Measurements from ENCODE around the gene UQCRHL.

The UQCRHL gene

GRCh38 chr1:15796086-15796462 lies 11.4 kb downstream of the UQCRHL start:
- no peak for DNase-seq

DNA sequence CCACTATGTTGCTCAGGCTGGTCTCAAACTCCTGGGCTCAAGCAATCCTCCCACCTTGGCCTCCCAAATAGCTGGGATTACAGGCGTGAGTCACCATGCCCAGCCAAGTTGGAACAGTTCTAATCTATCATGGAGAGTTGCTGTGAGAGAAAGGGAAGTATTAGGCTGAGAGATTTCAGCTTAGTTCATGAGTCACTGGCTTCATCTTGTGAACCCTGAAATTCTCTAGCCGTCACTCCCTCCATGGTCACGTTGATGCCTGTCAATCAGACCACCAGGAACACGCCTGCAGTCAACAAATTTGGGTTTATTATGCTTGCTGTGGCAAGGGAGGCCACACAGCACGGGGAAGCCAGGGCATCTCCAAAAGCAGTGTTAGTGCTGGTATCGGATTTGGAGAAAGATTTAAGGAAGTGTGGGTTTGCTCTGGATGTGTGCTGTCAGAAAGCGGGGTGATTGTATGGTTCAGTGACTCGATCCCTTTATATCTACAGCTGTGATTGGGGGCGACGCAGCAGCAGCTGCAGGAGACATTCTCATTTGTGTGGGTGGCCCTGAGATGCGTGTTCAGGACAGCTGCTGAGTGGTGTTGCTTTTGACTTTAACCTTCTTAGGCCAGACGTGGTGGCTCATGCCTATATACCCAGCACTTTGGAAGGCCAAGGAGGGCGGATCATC lies 18.7 kb downstream of the UQCRHL start:
- peak; percentile 87 to 92 for DNase-seq

GRCh38 chr1:15786581-15786980 lies 20.9 kb downstream of the UQCRHL start:
- DNase-seq: no peak

GRCh38 chr1:15785683-15786082 lies 21.8 kb downstream of the UQCRHL start:
- no peak for DNase-seq

DNA sequence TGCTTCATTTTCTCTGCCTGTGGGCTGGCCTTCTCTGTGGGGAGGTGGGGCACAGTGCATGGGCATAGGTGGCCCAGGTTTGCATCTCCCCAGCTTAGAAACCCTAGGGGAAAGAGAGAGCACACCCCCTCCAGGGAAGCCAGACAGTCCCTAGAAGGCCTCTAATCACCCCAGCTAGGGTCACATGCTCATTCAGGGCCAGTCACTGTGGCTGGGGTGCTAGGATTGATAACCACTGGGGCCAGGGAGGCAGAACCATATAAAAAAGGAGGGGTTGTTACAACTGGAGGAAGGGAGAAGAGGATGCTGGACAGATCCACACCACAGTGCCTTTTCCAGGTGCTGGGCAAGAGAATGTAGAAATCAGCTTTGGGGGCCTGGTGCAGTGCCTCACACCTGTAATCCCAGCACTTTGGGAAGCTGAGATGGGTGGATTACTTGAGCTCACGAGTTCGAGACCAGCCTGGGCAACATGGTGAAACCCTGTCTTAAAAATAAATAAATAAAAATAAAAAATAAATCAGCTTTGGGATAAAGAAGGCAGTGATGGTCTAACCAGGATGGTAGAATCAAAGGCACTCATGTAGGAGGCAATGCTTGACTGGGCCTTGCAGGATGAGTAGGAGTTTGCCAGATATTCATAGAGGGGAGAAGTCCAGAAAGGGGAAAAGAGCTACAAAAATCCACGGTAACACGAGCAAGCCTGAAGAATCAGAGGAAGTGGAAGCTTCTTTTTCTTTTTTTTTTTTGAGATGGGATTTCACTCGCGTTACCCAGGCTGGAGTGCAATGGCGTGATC lies 29.3 kb downstream of the UQCRHL start:
- no peak for DNase-seq

DNA sequence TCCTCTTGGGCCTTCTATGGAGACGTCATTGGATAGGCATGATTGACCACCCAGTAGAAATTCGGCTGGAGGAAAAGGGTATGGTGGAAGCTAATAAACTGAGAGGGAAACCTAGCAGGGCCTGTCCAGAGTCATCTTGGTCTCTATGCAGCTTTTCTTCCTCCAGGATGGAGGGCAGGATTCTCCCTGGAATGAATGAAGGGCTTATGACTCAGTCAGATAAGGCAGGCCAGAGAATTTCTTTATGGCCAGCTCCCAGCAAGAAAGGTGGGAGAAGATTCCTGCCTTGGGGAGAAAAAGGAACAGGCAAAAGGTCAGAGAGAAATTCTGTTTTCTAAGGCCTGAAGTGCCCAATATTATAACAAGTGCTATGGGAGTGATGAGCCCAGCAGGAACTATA lies 31.7 kb downstream of the UQCRHL start:
- no peak for DNase-seq

- no peak for DNase-seq
Measured at GRCh38 chr1:15771836-15772515, 35.5 kb downstream of the UQCRHL start.

DNA sequence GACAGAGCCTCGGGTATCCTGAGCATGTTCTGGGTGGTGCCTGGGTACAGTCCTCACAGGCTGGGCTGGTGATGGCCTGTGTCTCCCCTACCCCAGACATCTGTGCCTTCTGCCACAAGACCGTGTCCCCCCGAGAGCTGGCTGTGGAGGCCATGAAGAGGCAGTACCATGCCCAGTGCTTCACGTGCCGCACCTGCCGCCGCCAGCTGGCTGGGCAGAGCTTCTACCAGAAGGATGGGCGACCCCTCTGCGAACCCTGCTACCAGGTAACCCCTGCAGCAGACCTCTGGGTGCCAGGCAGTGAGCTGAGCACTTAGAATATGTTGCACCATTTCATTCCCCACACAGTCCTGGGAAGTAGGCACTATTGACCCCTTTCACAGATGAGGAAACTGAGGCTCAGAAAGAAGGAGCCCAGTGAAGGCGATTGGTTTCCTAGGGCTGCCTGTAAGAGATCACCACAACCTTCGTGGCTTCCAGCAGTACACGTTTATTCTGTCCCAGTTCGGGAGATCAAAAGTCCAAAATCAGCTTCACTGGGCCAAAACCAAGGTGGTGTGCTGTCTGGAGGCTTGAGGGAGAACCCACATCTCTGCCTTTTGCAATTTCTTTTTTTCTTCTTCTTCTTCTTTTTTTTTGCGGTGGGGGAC lies 37.0 kb downstream of the UQCRHL start:
- no peak for DNase-seq

- DNase-seq: no peak
Measured at GRCh38 chr1:15768388-15768787, 39.1 kb downstream of the UQCRHL start.

DNA sequence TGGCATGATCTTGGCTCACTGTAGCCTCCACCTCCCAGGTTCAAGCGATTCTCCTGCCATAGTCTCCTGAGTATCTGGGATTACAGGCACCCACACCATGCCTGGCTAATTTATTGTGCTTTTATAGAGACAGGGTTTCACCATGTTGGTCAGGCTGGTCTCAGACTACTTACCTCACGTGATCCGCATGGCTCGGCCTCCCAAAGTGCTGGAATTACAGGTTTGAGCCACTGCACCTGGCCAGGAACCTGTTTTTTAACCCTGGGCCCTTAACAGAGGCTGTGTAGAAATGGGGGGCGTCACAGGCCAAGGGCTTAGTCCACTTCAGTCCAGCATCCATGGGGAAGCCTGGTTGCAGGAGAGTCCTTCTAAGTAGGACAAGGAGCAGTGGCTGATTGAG lies 39.5 kb downstream of the UQCRHL start:
- DNase-seq: no peak

GRCh38 chr1:15765495-15766194 lies 41.8 kb downstream of the UQCRHL start:
- no peak for DNase-seq

GRCh38 chr1:15764890-15765289 lies 42.6 kb downstream of the UQCRHL start:
- DNase-seq: no peak

DNA sequence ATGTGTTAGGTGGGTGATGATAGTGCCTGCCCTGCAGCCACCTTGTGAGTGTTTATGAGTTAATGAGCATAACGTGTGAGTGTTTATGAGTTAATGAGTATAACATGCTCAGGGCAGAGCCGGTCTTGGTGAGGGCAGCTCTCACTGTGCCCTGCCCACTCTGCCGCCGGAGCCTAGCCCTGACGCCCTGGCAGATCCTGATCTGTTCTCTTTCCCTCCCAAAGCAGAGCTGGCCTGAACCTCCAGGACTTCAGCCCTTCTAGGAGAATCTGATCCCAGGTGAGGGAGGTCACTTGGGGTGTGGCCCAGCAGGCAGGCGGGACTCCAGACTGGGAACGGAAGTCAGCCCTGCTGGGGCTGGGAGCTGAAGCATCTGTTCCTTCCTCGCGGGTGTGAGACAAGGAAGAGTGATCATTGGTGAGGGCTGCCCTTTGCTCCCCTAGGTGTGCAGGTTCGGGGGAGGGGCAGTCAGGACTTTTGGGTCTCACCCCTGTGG lies 43.1 kb downstream of the UQCRHL start:
- DNase-seq: no peak

DNA sequence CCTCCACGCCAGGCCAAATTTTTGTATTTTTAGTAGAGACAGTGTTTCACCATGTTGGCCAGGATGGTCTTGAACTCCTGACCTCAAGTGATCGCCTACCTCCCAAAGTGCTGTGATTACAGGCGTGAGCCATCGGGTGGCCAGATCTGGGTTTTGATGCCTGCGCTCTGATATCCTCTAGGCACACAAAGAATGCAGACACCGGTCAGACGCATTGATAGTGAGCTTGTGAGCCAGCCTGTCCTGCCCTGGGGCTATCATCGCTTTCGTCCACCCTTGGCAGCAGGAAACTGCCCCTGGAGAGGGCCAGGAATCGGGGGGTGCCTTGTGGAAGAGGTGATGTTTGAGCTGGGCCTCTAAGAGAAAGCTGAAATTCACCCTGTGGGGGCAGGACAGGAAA lies 44.9 kb downstream of the UQCRHL start:
- DNase-seq: no peak

DNA sequence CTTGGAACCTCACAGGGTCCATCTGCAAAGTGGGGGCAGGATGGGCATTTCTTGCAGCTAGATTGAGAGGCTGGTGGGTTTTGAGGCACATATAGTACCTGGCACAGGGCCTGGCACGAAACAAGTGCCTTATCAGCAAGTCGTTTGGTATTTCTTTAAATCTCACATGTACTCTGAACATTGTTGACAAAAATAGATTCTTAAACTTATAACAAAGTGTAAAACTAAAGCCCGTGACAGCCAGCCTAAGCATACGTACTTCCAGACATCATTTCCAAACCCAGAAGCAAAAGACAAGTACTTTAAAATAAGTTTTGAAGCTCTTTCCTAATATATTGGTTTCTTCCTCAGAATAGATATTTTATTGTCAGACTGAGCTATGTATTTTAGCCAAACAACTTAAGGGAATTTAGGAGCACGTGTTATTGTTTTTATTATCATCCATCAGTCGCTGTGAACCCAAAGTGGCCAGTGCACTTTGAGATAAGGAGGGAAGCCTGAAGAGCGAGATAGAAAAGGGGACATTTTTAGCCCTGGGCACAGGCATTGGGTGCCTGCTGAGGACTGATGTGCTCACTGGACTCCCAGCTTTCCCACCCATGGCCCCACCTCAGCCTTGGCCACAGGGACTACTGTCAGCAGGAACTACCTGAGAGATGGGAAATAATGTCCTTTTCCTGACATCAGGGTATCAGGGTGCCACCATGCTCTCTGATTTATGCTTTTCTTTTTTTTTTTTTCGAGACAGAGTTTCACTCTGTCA lies 45.9 kb downstream of the UQCRHL start:
- DNase-seq: no peak

DNA sequence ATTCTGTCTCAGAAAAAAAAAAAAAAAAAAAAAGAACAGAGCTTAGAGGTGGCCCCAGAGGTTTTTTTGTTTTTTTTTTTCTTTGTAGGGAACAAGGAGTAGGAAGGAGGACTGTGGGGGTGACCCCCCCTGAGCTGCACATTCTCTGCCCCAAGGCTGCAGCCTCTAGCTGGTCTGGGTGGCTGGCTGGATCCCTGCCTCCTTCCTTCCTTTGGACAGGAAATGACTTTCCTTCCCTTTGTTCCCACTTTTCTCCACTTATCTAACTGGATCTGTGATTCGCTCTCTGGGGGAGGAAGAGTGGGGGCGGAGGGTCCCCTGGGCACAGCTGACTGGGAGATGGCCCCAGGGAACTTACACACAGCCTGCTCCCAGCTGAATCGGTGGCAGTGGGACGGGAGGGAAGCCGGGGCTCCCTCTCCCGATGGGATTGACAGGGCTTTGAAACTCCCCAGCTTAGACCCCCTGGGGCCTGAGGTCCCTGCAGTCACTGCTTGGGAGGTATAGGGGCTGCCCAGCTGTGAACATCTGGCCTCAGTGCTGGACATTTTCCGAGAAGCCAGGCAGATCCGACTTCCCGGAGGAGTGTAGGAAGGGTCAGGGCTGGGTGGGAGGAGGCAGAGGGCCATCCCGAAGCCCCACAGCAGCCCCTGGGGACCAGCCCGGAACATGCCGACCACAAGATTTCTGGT lies 46.8 kb downstream of the UQCRHL start:
- DNase-seq: no peak

- no peak for DNase-seq
Measured at GRCh38 chr1:15758953-15759661, 48.3 kb downstream of the UQCRHL start.

GRCh38 chr1:15758343-15758931 lies 49.0 kb downstream of the UQCRHL start, which contains the start of gene FBLIM1:
TSS of gene FBLIM1 (plus strand) at chr1:15758795. CDS start at chr1:15764984, 6,189 bp downstream.
- DNase-seq: no peak

GRCh38 chr1:15757575-15758342 lies 49.7 kb downstream of the UQCRHL start:
- DNase-seq: no peak
